ENCODE results near the gene SH3RF2.

DNA sequence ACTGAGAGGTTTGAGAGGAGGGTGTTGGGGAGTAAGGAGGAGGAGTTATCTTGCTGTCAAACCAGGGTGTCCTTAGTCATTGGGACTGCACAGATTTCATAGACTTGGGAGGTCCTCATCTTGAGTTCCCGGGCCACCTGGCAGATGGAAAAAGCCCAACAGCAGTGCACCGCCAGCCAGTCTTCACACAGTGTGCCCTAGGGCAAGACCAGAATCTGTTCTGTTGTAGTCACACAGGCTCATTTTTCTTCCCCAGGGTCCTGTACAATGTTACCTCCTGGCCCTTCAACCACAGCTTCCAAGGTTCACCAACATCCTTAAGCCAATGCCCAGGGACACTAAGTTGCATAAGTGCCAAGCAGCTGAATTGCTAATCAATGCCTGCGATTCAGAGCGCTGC, 148.0 kb downstream of the SH3RF2 start:
- TF ChIP-seq, protein P1, sequence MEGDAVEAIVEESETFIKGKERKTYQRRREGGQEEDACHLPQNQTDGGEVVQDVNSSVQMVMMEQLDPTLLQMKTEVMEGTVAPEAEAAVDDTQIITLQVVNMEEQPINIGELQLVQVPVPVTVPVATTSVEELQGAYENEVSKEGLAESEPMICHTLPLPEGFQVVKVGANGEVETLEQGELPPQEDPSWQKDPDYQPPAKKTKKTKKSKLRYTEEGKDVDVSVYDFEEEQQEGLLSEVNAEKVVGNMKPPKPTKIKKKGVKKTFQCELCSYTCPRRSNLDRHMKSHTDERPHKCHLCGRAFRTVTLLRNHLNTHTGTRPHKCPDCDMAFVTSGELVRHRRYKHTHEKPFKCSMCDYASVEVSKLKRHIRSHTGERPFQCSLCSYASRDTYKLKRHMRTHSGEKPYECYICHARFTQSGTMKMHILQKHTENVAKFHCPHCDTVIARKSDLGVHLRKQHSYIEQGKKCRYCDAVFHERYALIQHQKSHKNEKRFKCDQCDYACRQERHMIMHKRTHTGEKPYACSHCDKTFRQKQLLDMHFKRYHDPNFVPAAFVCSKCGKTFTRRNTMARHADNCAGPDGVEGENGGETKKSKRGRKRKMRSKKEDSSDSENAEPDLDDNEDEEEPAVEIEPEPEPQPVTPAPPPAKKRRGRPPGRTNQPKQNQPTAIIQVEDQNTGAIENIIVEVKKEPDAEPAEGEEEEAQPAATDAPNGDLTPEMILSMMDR (IDR thresholded peaks at IDR 0.05), result no peak
- no peak for TF ChIP-seq POLR2A (IDR thresholded peaks at IDR 0.05)
